IPS DF 6.9 (cell line): ENCODE data around the gene ILKAP.

Experiments
- DNase-seq: peaks from one replicate; pipeline ENCODE4 v3.0.0-alpha.2; 2013; ENCODE audit warnings: low read depth, low spot score
- H3K27ac ChIP-seq: one replicate; pipeline ENCODE4 v1.5.1; 2013; ENCODE audit warnings: low read length, control low read depth
- H3K27me3 ChIP-seq: 2 replicates; pipeline ENCODE4 v1.6.1; 2013; ENCODE audit warnings: mild to moderate bottlenecking, low read length; ENCODE audit not compliant: control insufficient read depth, insufficient read depth
- H3K36me3 ChIP-seq: 2 replicates; pipeline ENCODE4 v1.6.1; 2013; ENCODE audit warnings: low read length; ENCODE audit not compliant: control insufficient read depth, insufficient read depth
- H3K4me1 ChIP-seq: 2 replicates; pipeline ENCODE4 v1.6.1; 2013; ENCODE audit warnings: low read length; ENCODE audit not compliant: control insufficient read depth, insufficient read depth
- H3K4me3 ChIP-seq: 2 replicates; pipeline ENCODE4 v1.5.1; 2013; ENCODE audit warnings: mild to moderate bottlenecking, low read length
- H3K9me3 ChIP-seq: 2 replicates; pipeline ENCODE4 v1.6.1; 2013; ENCODE audit warnings: low read length, inconsistent platforms; ENCODE audit not compliant: control insufficient read depth, insufficient read depth
- WGBS: extraction: QIAGEN DNeasy Blood & Tissue Kit; methylation state at CpG from one replicate; pipeline ENCODE4 v1.1.7; 2013; ENCODE audit warnings: mixed read lengths, missing lambda C conversion rate; ENCODE audit not compliant: insufficient read length, insufficient coverage; 5-methylcytosine and 5-hydroxymethylcytosine counted together

ILKAP gene

DNA sequence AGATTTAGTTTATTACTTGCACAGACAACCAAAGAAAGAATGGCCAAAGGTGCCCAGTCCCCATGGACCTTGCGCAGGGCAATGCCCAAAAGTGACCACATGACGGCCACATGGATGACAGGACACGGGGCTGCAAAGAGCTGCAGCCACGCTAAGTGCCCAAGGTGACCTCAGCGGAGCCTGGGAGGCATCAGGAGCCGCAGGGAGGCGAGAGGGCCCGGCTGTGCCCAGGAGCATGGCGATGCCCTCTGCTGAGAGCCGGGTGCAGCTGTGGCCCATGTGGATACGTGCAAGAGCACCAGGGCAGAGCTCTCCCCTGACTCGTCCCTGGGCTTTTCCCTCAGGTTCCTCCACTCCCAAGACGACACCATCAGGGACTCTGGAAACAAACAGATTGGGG is 21.6 kb upstream of the ILKAP start:
- Histone ChIP-seq H3K36me3 (no peaks in the 10 kb centered on the region), H3K4me1 (no peaks in the 10 kb centered on the region; the same call in 1 of the 2 replicates), H3K4me3 (no peak overlapping the region), H3K9me3 (no peaks in the 10 kb centered on the region), H3K27me3 (no peaks in the 10 kb centered on the region), H3K27ac (no peak overlapping the region)
- WGBS: no CpG with 5 or more reads among the region's 13 CpGs
- DNase-seq: no peak

DNA sequence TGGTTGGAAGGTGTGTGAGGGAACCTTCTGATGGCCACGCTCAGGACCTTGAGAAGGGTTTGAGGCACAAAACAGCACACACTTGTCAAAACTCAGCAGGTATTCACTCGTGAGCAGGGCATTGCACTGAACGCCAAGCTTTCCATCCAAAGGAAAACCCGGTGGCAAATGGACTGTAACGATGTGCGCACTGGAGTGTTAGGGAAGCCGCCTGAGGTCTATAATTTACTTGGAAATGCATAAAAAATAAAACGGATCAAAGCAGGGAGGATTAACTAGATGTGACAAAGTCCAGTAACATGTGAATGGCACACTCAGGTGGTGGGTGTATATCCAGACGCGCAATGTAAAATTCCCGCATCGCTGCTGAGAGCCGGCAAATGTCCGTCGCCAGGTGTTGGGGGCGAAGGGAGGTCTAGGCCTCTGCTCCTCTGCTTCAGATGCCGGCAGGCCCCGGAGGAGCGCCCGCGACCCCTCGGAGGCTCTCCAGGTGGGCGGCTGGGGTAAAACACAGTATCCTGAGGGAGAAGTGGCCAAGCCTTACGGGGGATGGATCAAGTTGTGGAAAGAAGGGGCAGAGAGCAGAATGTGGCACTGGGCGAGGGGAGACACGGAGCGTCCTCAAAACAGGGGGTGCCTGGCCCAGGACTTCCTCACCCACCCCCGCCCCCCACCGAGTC is 21.0 kb upstream of the ILKAP start:
- no peaks in the 10 kb centered on the region for H3K9me3 ChIP-seq
- no peak for DNase-seq
- no CpG with 5 or more reads among the region's 29 CpGs for WGBS
- H3K4me3 ChIP-seq: no peak overlapping the region
- H3K27ac ChIP-seq: no peak overlapping the region
- H3K4me1 ChIP-seq: no peaks in the 10 kb centered on the region; the same call in 1 of the 2 replicates
- no peaks in the 10 kb centered on the region for H3K36me3 ChIP-seq
- H3K27me3 ChIP-seq: no peaks in the 10 kb centered on the region

GRCh38 chr2:238220892-238221521 is 17.5 kb upstream of the ILKAP start:
- no peak overlapping the region for H3K27ac ChIP-seq
- no peaks in the 10 kb centered on the region for H3K36me3 ChIP-seq
- no peak overlapping the region; the same call in 1 of the 2 replicates for H3K4me3 ChIP-seq
- no peak for DNase-seq
- H3K9me3 ChIP-seq: no peaks in the 10 kb centered on the region
- WGBS: no CpG with 5 or more reads among the region's 23 CpGs
- H3K4me1 ChIP-seq: no peaks in the 10 kb centered on the region; the same call in 1 of the 2 replicates
- no peaks in the 10 kb centered on the region for H3K27me3 ChIP-seq

GRCh38 chr2:238220274-238220891 is 16.9 kb upstream of the ILKAP start:
- DNase-seq: no peak
- no CpG with 5 or more reads among the region's 10 CpGs for WGBS
- Histone ChIP-seq H3K9me3 (no peaks in the 10 kb centered on the region), H3K4me1 (no peaks in the 10 kb centered on the region; the same call in 1 of the 2 replicates), H3K27me3 (no peaks in the 10 kb centered on the region), H3K27ac (no peak overlapping the region), H3K36me3 (no peaks in the 10 kb centered on the region), H3K4me3 (no peak overlapping the region)

GRCh38 chr2:238216651-238217184 is 13.2 kb upstream of the ILKAP start:
- no CpG with 5 or more reads among the region's 2 CpGs for WGBS
- no peaks in the 10 kb centered on the region; the same call in 1 of the 2 replicates for H3K4me1 ChIP-seq
- DNase-seq: no peak
- H3K27ac ChIP-seq: no peak overlapping the region
- H3K27me3 ChIP-seq: no peaks in the 10 kb centered on the region
- no peak overlapping the region for H3K4me3 ChIP-seq
- H3K9me3 ChIP-seq: no peaks in the 10 kb centered on the region
- H3K36me3 ChIP-seq: no peaks in the 10 kb centered on the region

DNA sequence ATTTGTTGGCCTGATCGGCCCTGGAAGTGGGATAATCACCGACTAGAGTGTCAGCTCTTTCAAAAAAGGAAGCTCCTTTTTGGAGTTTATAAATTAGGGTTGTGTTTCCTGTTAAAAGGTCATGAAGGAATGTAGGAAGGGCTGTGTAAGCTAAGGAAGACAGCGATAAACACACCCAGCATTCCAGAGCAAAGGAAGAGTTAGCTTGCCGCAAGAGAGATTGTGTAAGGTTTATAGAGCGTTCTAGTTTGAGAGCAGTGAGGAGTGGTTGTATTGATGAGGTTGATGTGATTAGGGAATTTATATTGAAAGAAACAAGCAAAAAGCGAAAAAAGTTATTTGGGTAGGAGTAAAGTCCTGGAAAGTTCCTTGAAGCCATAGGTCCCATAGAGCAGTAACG is 3.5 kb upstream of the ILKAP start:
- DNase-seq: no peak
- Histone ChIP-seq H3K27ac (no peak overlapping the region), H3K9me3 (no peaks in the 10 kb centered on the region), H3K27me3 (0 out of 2 replicates have a peak, but pooled peaks cover 2% of the 10 kb centered on the region), H3K4me1 (no peaks in the 10 kb centered on the region), H3K4me3 (no peak overlapping the region), H3K36me3 (no peaks in the 10 kb centered on the region)
- 100% methylated on average over 1 of the region's 7 CpGs for WGBS

- H3K27ac ChIP-seq: no peak overlapping the region
- no peaks in the 10 kb centered on the region for H3K9me3 ChIP-seq
- 0 out of 2 replicates have a peak, but pooled peaks cover 2% of the 10 kb centered on the region for H3K27me3 ChIP-seq
- WGBS: 100% methylated on average over 2 of the region's 18 CpGs
- H3K4me1 ChIP-seq: no peaks in the 10 kb centered on the region
- peak overlapping the region; percentile 13; the same call in 1 of the 2 replicates for H3K4me3 ChIP-seq
- H3K36me3 ChIP-seq: no peaks in the 10 kb centered on the region
- peak; percentile 2 for DNase-seq
These were observed 633 bp upstream of the ILKAP start for GRCh38 chr2:238203973-238204683.

DNA sequence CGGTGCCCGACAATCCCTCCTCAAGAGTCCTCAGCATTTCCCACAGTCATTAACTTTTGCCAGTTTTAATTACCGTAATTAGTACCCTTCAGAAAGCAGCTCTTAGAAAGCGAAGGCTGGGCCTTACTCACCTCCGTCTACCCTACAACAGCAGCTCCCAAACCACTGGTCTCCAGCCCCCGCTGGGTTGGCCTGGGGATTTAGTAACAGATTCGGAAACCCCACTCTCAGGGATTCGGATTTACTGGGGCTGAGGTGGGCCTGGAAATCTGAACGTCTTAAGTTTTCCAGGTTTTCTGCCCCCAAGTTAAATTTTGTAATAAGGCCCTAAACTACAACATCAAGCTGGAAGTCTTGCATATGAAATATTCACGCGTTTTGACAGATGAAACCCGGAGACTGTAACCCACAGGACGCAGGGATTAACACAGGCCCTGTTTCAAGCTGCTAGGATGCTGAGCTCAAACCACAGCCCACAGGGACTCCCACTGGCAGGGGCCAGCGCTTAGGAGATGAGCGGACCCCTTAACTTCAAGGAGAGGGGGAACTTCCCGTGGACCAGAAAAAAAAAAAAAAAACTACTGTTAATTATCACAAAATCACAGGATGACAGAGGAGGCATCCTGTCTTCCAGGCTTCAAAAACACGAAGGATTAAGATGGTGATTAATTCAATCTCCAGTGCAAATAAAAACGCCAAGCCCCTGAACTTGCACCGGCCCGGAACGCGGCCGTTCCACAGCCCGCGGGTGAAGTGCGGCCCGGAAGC is 985 bp downstream of the ILKAP start:
- H3K36me3 ChIP-seq: no peaks in the 10 kb centered on the region
- WGBS: no CpG with 5 or more reads among the region's 27 CpGs
- peak overlapping the region; percentile 100 for H3K4me3 ChIP-seq
- no peaks in the 10 kb centered on the region for H3K4me1 ChIP-seq
- no peaks in the 10 kb centered on the region for H3K27me3 ChIP-seq
- H3K9me3 ChIP-seq: no peaks in the 10 kb centered on the region
- DNase-seq: no peak
- no peak overlapping the region for H3K27ac ChIP-seq

- Histone ChIP-seq H3K9me3 (no peaks in the 10 kb centered on the region), H3K27me3 (no peaks in the 10 kb centered on the region), H3K36me3 (peaks cover 17% of the 10 kb centered on the region; the same call in 1 of the 2 replicates), H3K4me1 (no peaks in the 10 kb centered on the region), H3K4me3 (no peak overlapping the region), H3K27ac (no peak overlapping the region)
- WGBS: no CpG with 5 or more reads among the region's 2 CpGs
- DNase-seq: no peak
These were observed 13.1 kb downstream of the ILKAP start for GRCh38 chr2:238190445-238190844.
